ENCODE results near the gene CHSY3. TPM values are rescaled to one million over a fixed set of nuclear protein-coding genes. Genes with fewer than 3 reads are reported as not detected.

Gene CHSY3
- total and polyA plus RNA-seq, 7 donors, result 0.33 to 2.9 (median 0.67) TPM

DNA sequence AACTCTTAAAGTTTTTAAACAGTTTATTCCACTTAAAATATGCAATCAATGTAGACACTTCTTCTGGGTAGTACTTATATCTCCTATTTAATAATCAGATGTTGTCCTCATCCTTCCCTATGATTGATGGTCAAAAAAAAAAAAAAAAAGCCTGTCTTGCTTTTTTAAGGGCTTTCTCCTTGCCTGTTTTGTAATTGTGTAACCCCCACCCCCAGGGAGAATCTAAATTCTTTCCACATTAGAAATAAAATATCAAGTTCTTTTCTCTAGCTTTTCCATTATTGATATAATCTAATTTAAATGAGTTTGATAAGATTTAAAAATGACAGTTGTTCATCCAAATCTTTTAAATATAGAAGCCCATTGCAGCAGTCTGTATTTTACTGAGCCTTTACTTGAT lies 119.7 kb downstream of the CHSY3 start:
- H3K9me3 ChIP-seq, result no peaks in the 10 kb centered on the region
- H3K27ac ChIP-seq, result no peak overlapping the region
- intact Hi-C loops (cut with DNase I), result no loop called here

DNA sequence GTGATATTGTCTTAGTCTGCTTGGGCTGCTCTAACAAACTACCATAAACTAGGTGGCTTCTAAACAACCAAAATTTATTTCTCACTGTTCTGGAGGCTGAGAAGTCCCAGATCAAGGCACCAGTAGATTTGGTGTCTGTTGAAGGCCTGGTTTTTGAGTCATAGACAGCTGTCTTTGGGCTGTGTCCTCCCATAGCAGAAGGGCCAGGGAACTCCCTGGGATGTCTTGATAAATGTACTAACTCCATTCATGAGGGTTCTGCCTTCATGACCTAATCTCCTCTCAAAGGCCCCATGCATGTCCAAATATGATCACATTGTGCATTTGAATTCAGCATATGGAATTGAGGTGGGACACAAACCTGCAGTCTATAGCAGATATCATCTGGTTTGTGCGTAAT lies 121.2 kb downstream of the CHSY3 start:
- H3K36me3 ChIP-seq (ENCODE audit: insufficient read depth in 1 of 2, low read depth in 1 of 2), result no peaks in the 10 kb centered on the region
- no peak for DNase-seq
- H3K27ac ChIP-seq, result no peak overlapping the region
- no peak for ATAC-seq
- no peaks in the 10 kb centered on the region for H3K27me3 ChIP-seq (ENCODE audit: insufficient read depth in 3 of 3, low read length in 2 of 3)
- no peaks in the 10 kb centered on the region for H3K4me1 ChIP-seq
- TF ChIP-seq, protein P1, sequence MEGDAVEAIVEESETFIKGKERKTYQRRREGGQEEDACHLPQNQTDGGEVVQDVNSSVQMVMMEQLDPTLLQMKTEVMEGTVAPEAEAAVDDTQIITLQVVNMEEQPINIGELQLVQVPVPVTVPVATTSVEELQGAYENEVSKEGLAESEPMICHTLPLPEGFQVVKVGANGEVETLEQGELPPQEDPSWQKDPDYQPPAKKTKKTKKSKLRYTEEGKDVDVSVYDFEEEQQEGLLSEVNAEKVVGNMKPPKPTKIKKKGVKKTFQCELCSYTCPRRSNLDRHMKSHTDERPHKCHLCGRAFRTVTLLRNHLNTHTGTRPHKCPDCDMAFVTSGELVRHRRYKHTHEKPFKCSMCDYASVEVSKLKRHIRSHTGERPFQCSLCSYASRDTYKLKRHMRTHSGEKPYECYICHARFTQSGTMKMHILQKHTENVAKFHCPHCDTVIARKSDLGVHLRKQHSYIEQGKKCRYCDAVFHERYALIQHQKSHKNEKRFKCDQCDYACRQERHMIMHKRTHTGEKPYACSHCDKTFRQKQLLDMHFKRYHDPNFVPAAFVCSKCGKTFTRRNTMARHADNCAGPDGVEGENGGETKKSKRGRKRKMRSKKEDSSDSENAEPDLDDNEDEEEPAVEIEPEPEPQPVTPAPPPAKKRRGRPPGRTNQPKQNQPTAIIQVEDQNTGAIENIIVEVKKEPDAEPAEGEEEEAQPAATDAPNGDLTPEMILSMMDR (IDR thresholded peaks at IDR 0.05), result no peak
- H3K9me3 ChIP-seq, result no peaks in the 10 kb centered on the region
- WGBS, 3 donors, result 98 to 100% (median 100%) methylated on average over 1 of the region's 1 CpG
- no peak overlapping the region for H3K4me3 ChIP-seq
- intact Hi-C loops (cut with DNase I), result no loop called here

More for the DNA sequence above, 119.7 kb downstream of the CHSY3 start:
- Histone ChIP-seq H3K36me3 (ENCODE audit: insufficient read depth in 1 of 2, low read depth in 1 of 2) (no peaks in the 10 kb centered on the region), H3K4me1 (no peaks in the 10 kb centered on the region), H3K27me3 (ENCODE audit: insufficient read depth in 3 of 3, low read length in 2 of 3) (no peaks in the 10 kb centered on the region), H3K4me3 (no peak overlapping the region)
- DNase-seq, result no peak
- TF ChIP-seq, protein P1 (IDR thresholded peaks at IDR 0.05), result no peak
- no peak for ATAC-seq

DNA sequence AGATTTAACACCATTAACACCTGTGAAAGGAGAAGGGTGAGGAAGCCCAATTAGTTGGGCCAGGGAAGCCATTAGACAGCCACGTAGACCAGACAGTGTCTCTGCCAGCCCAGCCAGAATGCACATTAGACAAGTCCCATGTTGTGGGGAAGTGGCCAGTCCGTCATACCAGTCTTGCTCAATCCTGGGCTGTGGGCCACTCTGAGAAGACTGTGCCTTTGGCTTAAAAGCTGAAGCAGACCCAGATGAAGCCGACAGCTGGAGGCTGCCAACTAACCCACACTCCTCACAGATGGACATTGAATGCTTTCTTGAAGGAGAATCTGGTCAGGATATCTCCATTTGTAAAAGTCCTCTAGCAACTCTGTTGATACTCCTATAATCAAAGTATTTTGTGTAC lies 128.5 kb downstream of the CHSY3 start:
- DNase-seq (peak in 1 of 2 donors; percentile 12), ATAC-seq (no peak)
- H3K36me3 ChIP-seq (ENCODE audit: insufficient read depth in 1 of 2, low read depth in 1 of 2), result no peaks in the 10 kb centered on the region
- no peaks in the 10 kb centered on the region for H3K4me1 ChIP-seq
- H3K27ac ChIP-seq, result no peak overlapping the region
- 35 to 70% (median 37%) methylated on average over 3 of the region's 3 CpGs for WGBS, 3 donors
- H3K27me3 ChIP-seq (ENCODE audit: insufficient read depth in 3 of 3, low read length in 2 of 3), result no peaks in the 10 kb centered on the region
- intact Hi-C loops (cut with DNase I), result no loop called here
- TF ChIP-seq, protein P1 (IDR thresholded peaks at IDR 0.05), result no peak
- H3K9me3 ChIP-seq, result no peaks in the 10 kb centered on the region
- no peak overlapping the region for H3K4me3 ChIP-seq

DNA sequence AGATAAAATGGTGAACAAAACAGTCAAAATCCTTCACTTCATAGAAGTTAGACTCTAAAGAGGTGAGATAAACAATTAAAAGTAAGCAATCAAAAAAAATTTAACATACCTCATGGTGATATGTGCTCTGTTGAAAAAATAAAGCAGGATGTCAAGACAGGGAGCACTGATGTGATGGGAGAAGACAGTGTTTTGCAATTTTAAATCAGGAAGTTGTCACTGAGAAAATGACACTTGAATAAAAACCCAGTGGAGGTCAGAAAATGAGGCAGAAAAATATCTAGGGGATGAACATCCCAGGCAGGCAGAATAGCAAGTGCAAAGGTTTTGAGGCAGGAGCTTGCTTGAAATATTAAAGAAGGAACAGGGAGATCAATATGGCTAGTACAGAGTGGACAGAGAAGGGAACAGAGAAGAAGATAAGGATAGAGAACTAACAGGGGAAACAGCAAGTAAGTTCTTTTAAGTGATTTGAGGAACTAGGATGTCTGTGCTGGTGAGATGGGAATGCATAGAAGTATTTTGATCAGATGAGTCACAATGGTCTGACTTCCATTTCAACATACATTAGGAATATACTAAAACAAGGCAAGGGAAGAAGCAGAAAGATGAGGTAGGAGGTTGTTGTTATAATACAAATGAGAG lies 130.4 kb downstream of the CHSY3 start:
- Histone ChIP-seq H3K27ac (no peak overlapping the region), H3K36me3 (ENCODE audit: insufficient read depth in 1 of 2, low read depth in 1 of 2) (no peaks in the 10 kb centered on the region), H3K9me3 (no peaks in the 10 kb centered on the region), H3K4me3 (no peak overlapping the region), H3K4me1 (no peaks in the 10 kb centered on the region), H3K27me3 (ENCODE audit: insufficient read depth in 3 of 3, low read length in 2 of 3) (no peaks in the 10 kb centered on the region)
- TF ChIP-seq, protein P1 (IDR thresholded peaks at IDR 0.05), result no peak
- DNase-seq, result no peak
- ATAC-seq, result no peak
- intact Hi-C loops (cut with DNase I), result no loop called here

DNA sequence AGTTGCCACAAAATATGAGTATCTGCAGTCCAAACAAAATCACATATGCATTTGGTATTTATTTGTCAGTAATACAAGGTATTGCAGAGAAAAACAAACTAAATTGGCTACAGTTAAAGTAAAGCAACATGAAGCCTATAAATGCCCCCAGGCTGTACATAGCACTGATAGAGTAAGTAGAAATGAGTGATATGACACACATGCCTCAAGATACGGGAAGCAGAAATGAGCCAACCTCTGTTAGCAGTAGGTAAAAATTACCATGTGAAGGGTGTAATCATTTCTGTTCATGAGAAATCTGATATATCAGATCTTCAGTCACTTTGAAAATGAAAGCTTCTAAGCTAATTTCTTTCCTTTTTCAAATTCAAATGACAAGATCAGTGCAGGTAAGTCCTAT lies 131.1 kb downstream of the CHSY3 start:
- H3K36me3 ChIP-seq (ENCODE audit: insufficient read depth in 1 of 2, low read depth in 1 of 2), result no peaks in the 10 kb centered on the region
- intact Hi-C loops (cut with DNase I), result no loop called here
- H3K9me3 ChIP-seq, result no peaks in the 10 kb centered on the region
- TF ChIP-seq, protein P1 (IDR thresholded peaks at IDR 0.05), result no peak
- no peak for DNase-seq
- no peaks in the 10 kb centered on the region for H3K27me3 ChIP-seq (ENCODE audit: insufficient read depth in 3 of 3, low read length in 2 of 3)
- no peak overlapping the region for H3K27ac ChIP-seq
- no peak for ATAC-seq
- no peak overlapping the region for H3K4me3 ChIP-seq
- 67 to 74% (median 72%) methylated on average over 1 of the region's 1 CpG for WGBS, 3 donors
- H3K4me1 ChIP-seq, result no peaks in the 10 kb centered on the region
